Prostate gland (tissue), 2 donors: ENCODE data around the gene PDZD7.
A peak's percentile ranks its signal among the peaks of the same experiment; 100 is the strongest.

Experiments
- CTCF ChIP-seq, 4 experiments: fragments of 200-600 bp in 2 of 4; fragments of 450-650 bp in 2 of 4; sonication (generic) in 2 of 4; IDR thresholded peaks; 1 replicate in 3 of 4; 2 replicates in 1 of 4; pipeline ENCODE4 v1.5.1; 2016 to 2019; ENCODE audit warnings: antibody characterized with exemption in 4 of 4, mild to moderate bottlenecking in 2 of 4, moderate library complexity in 2 of 4
- POLR2A ChIP-seq: fragments of 450-650 bp; IDR thresholded peaks from one replicate; pipeline ENCODE4 v1.6.1; 2016; ENCODE audit warnings: antibody characterized with exemption, mild to moderate bottlenecking
- POLR2AphosphoS5 ChIP-seq: sonication (generic); formaldehyde crosslinking; IDR thresholded peaks from one replicate; pipeline ENCODE4 v1.6.1; 2017; ENCODE audit warnings: antibody characterized with exemption

- TF ChIP-seq POLR2AphosphoS5 = peak; percentile 52
- peak; percentile 32 to 80 (median 66) for TF ChIP-seq CTCF (IDR thresholded peaks at IDR 0.05)
- TF ChIP-seq POLR2A = no peak
These were observed 36.8 kb downstream of the PDZD7 start for GRCh38 chr10:100993986-100994708.
